Left colon (tissue), 2 donors: ENCODE results near the gene PITPNC1. TPM values are rescaled to one million over a fixed set of nuclear protein-coding genes. Genes with fewer than 3 reads are reported as not detected.
"Not testable (repeated sequence)": the region's sequence is repeated elsewhere in the genome, so short reads cannot be mapped to it uniquely, and the experiment has no call there.

Source experiments
- ATAC-seq: fragments of 200-7000 bp; cut with Tn5 transposase; one replicate; pipeline ENCODE4 v1.9.1; 2020; ENCODE audit warnings: mild to moderate bottlenecking, moderate library complexity
- DNase-seq, 2 donors: peaks; one replicate each; pipeline ENCODE4 v3.0.0-alpha.2; 2020
- intact Hi-C, 2 donors: fragments of 100-400 bp; cut with DNase I in 1 of 2; cut with micrococcal nuclease in 1 of 2; formaldehyde crosslinking; loops; one replicate each; pipeline versions ENCODE4 v1.11.2 to v1.14.0; 2022; cut with DNase I, micrococcal nuclease
- total RNA-seq, 2 donors: library from RNA; stranded (reverse); fragmentation: NEBNext Ultra II Directional; extraction: Animal tissue kit (Norgen Biotek cat#: 25700); gene quantifications; one replicate each; pipeline ENCODE4 v1.2.1, GENCODE V29; 2021
- donor health status: DM: no; HTN: no; CAD: no.
- donor health status: DM: yes; HTN: yes; CAD: no.

PITPNC1 gene
- total RNA-seq, 2 donors from 2014 or later, result 13.7 to 15.6 TPM

GRCh38 chr17:67610061-67610460, 233.0 kb downstream of the PITPNC1 start:
- intact Hi-C loops, result no loop called here
- ATAC-seq, result no peak

GRCh38 chr17:67613961-67614360, 236.9 kb downstream of the PITPNC1 start:
- no peak for ATAC-seq

More at GRCh38 chr17:67610061-67610460, 233.0 kb downstream of the PITPNC1 start:
- DNase-seq, result no peak

GRCh38 chr17:67615011-67615561, 238.0 kb downstream of the PITPNC1 start:
- DNase-seq (no peak), ATAC-seq (no peak)
- intact Hi-C loops, result no loop called here

More at GRCh38 chr17:67613961-67614360, 236.9 kb downstream of the PITPNC1 start:
- no peak for DNase-seq
- intact Hi-C loops, result no loop called here

- intact Hi-C loops, result no loop called here
- ATAC-seq (no peak), DNase-seq (no peak)
Observed at GRCh38 chr17:67615736-67616135, 238.7 kb downstream of the PITPNC1 start.

GRCh38 chr17:67617304-67617899, 240.3 kb downstream of the PITPNC1 start:
- intact Hi-C loops, result no loop called here
- DNase-seq (no peak), ATAC-seq (no peak)

- intact Hi-C loops, result no loop called here
- ATAC-seq, result no peak
- no peak for DNase-seq
Observed at GRCh38 chr17:67619555-67619954, 242.5 kb downstream of the PITPNC1 start.

- ATAC-seq (no peak), DNase-seq (no peak)
- intact Hi-C loops, result no loop called here
Observed at GRCh38 chr17:67620088-67620487, 243.0 kb downstream of the PITPNC1 start.

GRCh38 chr17:67620636-67621035, 243.6 kb downstream of the PITPNC1 start:
- intact Hi-C loops, result no loop called here
- DNase-seq (no peak), ATAC-seq (no peak)

GRCh38 chr17:67623767-67624166, 246.7 kb downstream of the PITPNC1 start:
- DNase-seq (no peak), ATAC-seq (no peak)
- intact Hi-C loops, result no loop called here

GRCh38 chr17:67624886-67625656, 248.0 kb downstream of the PITPNC1 start:
- intact Hi-C loops, result no loop called here
- ATAC-seq, result no peak
- no peak for DNase-seq

- intact Hi-C loops, result no loop called here
- no peak for DNase-seq
- ATAC-seq, result no peak
Observed at GRCh38 chr17:67625971-67626370, 248.9 kb downstream of the PITPNC1 start.

- DNase-seq (peak in 1 of 2 donors; percentile 10), ATAC-seq (no peak)
- intact Hi-C loops, result no loop called here
Observed at GRCh38 chr17:67628580-67629013, 251.5 kb downstream of the PITPNC1 start.

- ATAC-seq (no peak), DNase-seq (no peak)
- intact Hi-C loops, result no loop called here
Observed at GRCh38 chr17:67629971-67630320, 252.9 kb downstream of the PITPNC1 start.

- intact Hi-C loops, DNase-seq, ATAC-seq: not testable (repeated sequence)
Observed at GRCh38 chr17:67630836-67631235, 253.8 kb downstream of the PITPNC1 start.

- intact Hi-C loops, result no loop called here
- no peak for DNase-seq
Observed at GRCh38 chr17:67632141-67632540, 255.1 kb downstream of the PITPNC1 start.

GRCh38 chr17:67633751-67634211, 256.7 kb downstream of the PITPNC1 start:
- DNase-seq (no peak), ATAC-seq (no peak)
- intact Hi-C loops, result no loop called here

More at GRCh38 chr17:67632141-67632540, 255.1 kb downstream of the PITPNC1 start:
- ATAC-seq, result no peak

GRCh38 chr17:67635681-67636080, 258.6 kb downstream of the PITPNC1 start:
- DNase-seq (no peak), ATAC-seq (no peak)
- intact Hi-C loops, result no loop called here

GRCh38 chr17:67636312-67636711, 259.2 kb downstream of the PITPNC1 start:
- DNase-seq, result no peak
- ATAC-seq, result no peak
- intact Hi-C loops, result no loop called here

GRCh38 chr17:67636834-67637520, 259.9 kb downstream of the PITPNC1 start:
- intact Hi-C loops, result no loop called here
- DNase-seq (no peak), ATAC-seq (no peak)
